HepG2 (cell line): Measurements from ENCODE around the gene ERRFI1.

Experiments used
- DNMT3B ChIP-seq: conservative IDR thresholded peaks from 2 replicates; pipeline ENCODE4 v1.6.1; 2016; ENCODE audit warnings: missing biosample characterization, control low read depth
- HDAC2 ChIP-seq: sonication (generic); formaldehyde crosslinking; IDR thresholded peaks from 2 replicates; pipeline ENCODE4 v1.4.0; 2020; ENCODE audit warnings: missing genetic modification reagents
- HOXA7 ChIP-seq: sonication (generic); formaldehyde crosslinking; IDR thresholded peaks from 2 replicates; pipeline ENCODE4 v1.8.1; 2022; ENCODE audit warnings: mild to moderate bottlenecking, missing genetic modification reagents, moderate library complexity
- PCBP2 ChIP-seq: fragments of 200-400 bp; formaldehyde crosslinking; optimal IDR thresholded peaks from 2 replicates; pipeline ENCODE3; 2018; ENCODE audit warnings: low read length, low read depth; ENCODE audit not compliant: poor library complexity, severe bottlenecking
- POLR2A ChIP-seq, 2 experiments: IDR thresholded peaks; 2 replicates each; pipeline ENCODE4 v1.6.1; 2011; ENCODE audit warnings: low read depth in 2 of 2, low read length in 2 of 2, mild to moderate bottlenecking in 1 of 2, moderate library complexity in 1 of 2; ENCODE audit not compliant: insufficient read depth in 1 of 2
- REPIN1 ChIP-seq: sonication (generic); formaldehyde crosslinking; IDR thresholded peaks from 2 replicates; pipeline ENCODE4 v1.8.0; 2022; ENCODE audit warnings: missing genetic modification reagents, low read depth, mild to moderate bottlenecking, borderline replicate concordance
- RFXANK ChIP-seq: IDR thresholded peaks from 2 replicates; pipeline ENCODE4 v1.6.1; 2016
- SP1 ChIP-seq, 2 experiments: fragments of 450-650 bp in 1 of 2; sonication (generic) in 1 of 2; formaldehyde crosslinking in 1 of 2; IDR thresholded peaks; 2 replicates each; pipeline versions ENCODE4 v1.4.0 to v1.6.1; 2016 to 2020; ENCODE audit warnings: missing genetic modification reagents in 1 of 2
- SP2 ChIP-seq: sonication (generic); formaldehyde crosslinking; IDR thresholded peaks from 2 replicates; pipeline ENCODE4 v1.5.1; 2020; ENCODE audit warnings: mild to moderate bottlenecking, missing genetic modification reagents
- YY1 ChIP-seq: IDR thresholded peaks from 2 replicates; pipeline ENCODE4 v1.6.1; 2011; ENCODE audit warnings: low read length, low read depth, moderate library complexity, mild to moderate bottlenecking; ENCODE audit not compliant: insufficient read depth, insufficient replicate concordance
- ZC3H4 ChIP-seq: sonication (generic); formaldehyde crosslinking; IDR thresholded peaks from 2 replicates; pipeline ENCODE4 v1.4.0; 2020; ENCODE audit warnings: missing genetic modification reagents, borderline replicate concordance
- TF ChIP-seq, protein P1 (sequence below): sonication (generic); formaldehyde crosslinking; IDR thresholded peaks from 2 replicates; pipeline ENCODE4 v1.4.0; 2020; ENCODE audit warnings: low read depth, mild to moderate bottlenecking, missing genetic modification reagents

DNA sequence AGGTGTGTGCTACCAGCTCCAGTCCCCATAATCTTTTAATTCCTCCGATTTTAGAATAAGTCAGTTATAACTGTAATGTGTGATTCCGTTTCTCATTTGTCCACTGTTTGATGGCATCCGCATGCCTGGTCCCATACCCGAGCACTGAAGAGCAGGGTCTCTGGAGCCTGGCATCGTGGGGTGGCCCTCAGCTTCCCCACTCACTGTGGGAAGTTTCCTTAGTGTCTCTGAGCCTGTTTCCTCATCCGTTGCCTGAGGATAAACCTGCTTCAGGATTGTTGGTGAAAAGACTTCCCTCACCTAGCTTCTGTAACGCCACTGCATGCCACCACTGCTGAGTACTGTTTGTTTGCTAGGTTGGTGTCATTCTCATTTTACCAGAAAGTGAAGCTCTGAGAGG, 45.1 kb downstream of the ERRFI1 start:
- no peak for TF ChIP-seq YY1
- no peak for TF ChIP-seq REPIN1 (CRISPR knock-in tag)
- TF ChIP-seq HDAC2 (CRISPR knock-in tag), result no peak
- TF ChIP-seq, protein P1, sequence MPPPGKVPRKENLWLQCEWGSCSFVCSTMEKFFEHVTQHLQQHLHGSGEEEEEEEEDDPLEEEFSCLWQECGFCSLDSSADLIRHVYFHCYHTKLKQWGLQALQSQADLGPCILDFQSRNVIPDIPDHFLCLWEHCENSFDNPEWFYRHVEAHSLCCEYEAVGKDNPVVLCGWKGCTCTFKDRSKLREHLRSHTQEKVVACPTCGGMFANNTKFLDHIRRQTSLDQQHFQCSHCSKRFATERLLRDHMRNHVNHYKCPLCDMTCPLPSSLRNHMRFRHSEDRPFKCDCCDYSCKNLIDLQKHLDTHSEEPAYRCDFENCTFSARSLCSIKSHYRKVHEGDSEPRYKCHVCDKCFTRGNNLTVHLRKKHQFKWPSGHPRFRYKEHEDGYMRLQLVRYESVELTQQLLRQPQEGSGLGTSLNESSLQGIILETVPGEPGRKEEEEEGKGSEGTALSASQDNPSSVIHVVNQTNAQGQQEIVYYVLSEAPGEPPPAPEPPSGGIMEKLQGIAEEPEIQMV, result no peak
- no peak for TF ChIP-seq ZC3H4 (CRISPR knock-in tag)
- TF ChIP-seq SP2, result no peak
- no peak for TF ChIP-seq POLR2A (IDR thresholded peaks at IDR 0.05; ENCODE audit: insufficient read depth in 1 of 2, low read depth in 2 of 2, low read length in 2 of 2)
- TF ChIP-seq PCBP2, result no peak
- no peak for TF ChIP-seq HOXA7 (CRISPR knock-in tag)
- no peak for TF ChIP-seq SP1 (IDR thresholded peaks at IDR 0.05)
- TF ChIP-seq SP1 (CRISPR knock-in tag; IDR thresholded peaks at IDR 0.05), result no peak
- no peak for TF ChIP-seq DNMT3B (CRISPR knock-in tag)
- TF ChIP-seq RFXANK, result no peak
